Myometrial cell (primary cell): ENCODE data around the gene SPANXC. TPM values are rescaled to one million over a fixed set of nuclear protein-coding genes. Genes with fewer than 3 reads are reported as not detected.

Experiments
- total RNA-seq: library from RNA; depleted of rRNA; stranded (reverse); fragments of >200 nt; gene quantifications from 2 replicates; pipeline ENCODE4 v1.2.3, GENCODE V29; 2015

SPANXC gene
- not detected in 2 replicates for total RNA-seq

GRCh38 chrX:141242417-141242816, at the start of gene SPANXC:
TSS of gene SPANXC (minus strand) at chrX:141242517. CDS start at chrX:141242457, 60 bp downstream.

Other genes with a start within 250 kb of the SPANXC start
- not detected in 2 replicates for gene SPANXB1, start 239.9 kb downstream of the SPANXC start, total RNA-seq
- 15.2 and 24.8 TPM in 2 replicates for gene LDOC1, start 65.4 kb downstream of the SPANXC start, total RNA-seq